Measurements from ENCODE around the gene LRRIQ4.

LRRIQ4 gene

DNA sequence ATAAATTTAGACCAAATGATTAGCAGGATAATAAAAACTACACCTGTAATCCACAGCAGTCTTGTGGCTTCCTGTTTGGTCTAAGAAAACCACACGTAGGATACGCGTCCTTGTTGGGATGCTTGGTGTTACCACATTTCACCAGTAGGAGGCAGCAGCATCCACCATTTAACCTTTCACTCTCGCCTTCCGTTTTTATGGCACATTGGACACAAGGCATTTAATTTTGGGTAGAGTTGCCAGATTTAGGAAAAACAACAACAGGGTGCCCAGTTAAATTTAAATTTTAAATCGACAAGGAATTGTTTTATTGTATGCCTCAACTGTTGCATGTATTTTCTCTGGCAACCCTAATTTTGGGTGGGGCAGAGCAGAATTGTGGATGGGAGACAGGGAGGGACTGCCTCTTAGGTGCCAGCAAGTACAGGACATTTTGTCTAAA, 50.8 kb downstream of the LRRIQ4 start:
- peak; percentile 76 for DNase-seq

GRCh38 chr3:169864270-169864669, 51.6 kb downstream of the LRRIQ4 start:
- no peak for DNase-seq

DNA sequence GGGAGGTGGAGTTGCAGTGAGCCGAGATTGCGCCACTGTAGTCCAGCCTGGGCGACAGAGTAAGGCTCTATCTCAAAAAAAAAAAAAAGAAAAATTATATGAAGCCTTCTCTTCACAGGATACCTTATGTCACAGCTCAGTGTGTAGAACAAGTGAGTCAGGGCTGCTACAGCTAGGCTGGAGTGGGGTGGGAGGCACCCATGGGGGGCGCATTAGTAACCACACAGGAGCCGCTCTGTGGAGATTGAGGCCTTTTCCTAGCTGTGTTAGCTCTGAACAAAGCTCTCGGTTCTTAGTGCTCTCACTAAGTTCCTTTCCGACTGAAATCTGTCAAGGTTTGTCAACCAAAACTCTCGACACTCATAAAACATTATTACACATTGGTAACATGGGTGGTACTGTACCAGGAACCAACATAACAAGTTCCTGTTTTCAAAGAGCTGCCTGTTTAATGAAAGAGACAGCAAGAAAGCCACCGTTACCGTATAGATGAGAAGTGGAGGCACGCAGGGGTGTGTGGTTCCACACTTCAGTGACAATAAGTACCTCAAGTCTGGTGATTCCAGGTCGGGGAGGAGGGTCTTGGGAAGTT, 52.6 kb downstream of the LRRIQ4 start:
- no peak for DNase-seq

- DNase-seq = no peak
These were observed 55.0 kb downstream of the LRRIQ4 start for GRCh38 chr3:169867584-169868210.

DNA sequence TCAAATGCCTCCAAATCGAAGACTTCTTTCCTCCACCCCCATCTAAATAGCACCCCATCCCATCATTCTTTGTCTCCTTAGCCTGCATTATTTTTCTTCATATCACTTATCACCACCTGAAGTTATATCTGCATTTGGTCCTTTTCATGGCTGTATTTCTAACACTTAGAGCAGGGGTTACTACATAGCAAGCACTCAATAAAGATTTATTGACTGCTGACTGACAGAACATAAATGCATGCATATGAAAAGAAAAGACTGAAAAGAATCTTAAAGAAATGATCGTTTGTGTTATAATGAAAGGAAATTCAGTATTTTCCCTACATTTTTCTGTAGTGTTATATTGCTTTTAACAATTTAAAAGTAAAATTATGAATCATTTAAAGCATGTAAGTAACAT, 55.7 kb downstream of the LRRIQ4 start:
- DNase-seq = no peak

DNA sequence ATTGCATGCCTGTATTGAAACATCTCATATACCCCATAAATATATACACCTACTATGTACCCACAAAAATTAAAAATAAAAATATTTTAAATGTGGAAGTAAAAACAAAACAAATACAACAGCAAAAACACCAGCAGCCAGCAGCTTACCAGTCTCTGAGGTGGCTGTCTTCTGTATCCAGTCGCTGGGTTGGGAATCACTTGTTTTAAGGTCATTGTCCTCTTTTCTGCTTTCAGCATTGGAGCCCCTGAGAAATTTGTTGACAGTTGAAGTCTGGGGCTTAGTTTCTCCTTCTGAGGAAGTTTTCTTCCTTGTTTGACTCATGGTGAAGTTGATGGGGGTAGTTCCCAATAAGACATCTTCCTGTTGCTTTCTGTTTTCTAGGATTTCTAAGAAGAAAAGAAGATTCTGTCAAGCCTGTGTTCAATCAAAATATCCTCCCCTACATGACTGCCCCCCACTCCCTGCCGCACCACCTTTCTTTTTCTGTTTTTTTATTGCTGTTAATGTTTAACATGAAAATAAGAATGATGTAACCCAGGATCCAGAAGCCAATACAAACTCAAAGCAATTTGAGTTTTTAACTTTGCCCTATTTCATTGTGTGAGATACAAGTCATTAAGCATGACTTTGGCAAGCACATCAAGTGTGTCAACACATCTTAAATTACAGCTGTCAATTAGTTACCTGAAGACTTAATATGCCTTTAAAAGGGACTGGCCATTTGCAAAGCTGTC, 57.0 kb downstream of the LRRIQ4 start, which contains the start of gene LRRC31:
Gene LRRC31, minus strand, starts transcription at position 452 of the 737 bp plus-strand sequence. Its CDS starts 128 bp downstream, at position 324.
- peak; percentile 80 for DNase-seq

GRCh38 chr3:169871129-169871886, 58.6 kb downstream of the LRRIQ4 start:
- no peak for DNase-seq

GRCh38 chr3:169879013-169879557, 66.4 kb downstream of the LRRIQ4 start:
- no peak for DNase-seq

DNA sequence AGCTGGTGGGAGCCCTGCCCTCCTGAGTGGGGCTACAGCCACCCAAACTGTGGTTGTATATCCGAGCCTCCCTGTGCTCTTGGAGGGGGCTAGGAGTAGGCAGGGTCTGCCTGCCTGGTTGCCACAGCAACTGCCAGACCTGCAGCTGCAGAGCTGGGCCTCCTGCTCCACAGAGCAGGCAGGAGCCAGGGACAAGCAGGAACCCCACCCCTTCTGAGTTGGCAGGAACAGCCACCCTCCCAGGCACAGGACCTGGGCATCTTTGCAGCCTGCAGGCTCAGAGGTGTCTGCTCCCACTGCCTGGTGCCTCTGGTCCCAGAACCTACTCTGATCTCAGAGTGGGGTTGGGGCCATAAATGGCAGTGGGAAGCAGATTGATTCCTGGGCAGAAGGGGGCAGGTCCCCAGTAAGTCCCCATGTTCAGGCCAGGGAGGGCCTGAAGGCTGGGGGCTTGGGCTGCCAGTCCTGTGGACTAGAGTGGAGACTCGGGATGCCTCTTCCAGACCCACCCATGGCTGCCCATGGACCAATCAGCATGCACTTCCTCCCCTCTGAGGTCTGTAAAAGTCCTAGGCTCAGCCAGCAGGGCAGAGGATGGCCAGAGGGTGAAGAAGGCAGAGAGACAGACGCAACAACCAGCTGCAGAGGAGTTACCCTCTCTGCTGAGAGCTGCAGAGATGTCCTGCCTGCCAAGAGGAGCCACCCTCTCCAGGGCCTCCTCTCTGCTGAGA, 67.3 kb downstream of the LRRIQ4 start:
- no peak for DNase-seq

DNA sequence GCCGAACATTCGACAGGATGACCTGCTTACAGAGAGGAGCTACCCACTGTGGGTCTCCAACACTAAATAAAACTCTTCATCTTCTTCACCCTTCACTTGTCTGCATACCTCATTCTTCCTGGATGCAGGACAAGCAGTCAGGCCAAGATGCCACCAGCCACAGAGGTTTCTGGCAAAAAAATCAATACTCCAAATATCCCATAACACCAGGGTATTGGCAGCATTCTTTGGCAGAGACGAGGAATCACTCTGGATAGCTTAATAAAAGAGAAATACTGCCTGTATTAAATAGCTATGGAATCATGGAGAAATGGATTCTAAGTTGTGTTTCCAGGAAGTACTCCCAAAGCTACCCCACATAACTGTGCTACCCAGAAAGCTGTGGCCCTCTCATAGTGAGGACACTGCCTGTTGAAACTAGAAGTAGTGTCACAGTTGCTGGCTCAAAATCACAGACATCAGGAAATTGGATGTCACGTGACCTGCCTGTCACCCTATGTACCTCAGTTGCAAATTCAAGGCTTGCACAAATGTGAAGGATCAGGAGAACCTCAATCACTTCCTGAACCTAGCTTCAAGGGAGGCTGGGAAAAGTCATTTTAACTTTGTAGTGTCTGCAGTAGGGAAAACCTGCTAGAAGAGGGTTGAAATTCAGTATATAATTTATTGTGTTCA, 68.0 kb downstream of the LRRIQ4 start:
- DNase-seq = no peak

GRCh38 chr3:169886671-169887070, 74.0 kb downstream of the LRRIQ4 start:
- DNase-seq = no peak

Data from NCI-H1105 treated with DMSO at 0.1 percent for 48 hours (cell line).